Measurements from ENCODE around the gene SYNDIG1.

Gene SYNDIG1

DNA sequence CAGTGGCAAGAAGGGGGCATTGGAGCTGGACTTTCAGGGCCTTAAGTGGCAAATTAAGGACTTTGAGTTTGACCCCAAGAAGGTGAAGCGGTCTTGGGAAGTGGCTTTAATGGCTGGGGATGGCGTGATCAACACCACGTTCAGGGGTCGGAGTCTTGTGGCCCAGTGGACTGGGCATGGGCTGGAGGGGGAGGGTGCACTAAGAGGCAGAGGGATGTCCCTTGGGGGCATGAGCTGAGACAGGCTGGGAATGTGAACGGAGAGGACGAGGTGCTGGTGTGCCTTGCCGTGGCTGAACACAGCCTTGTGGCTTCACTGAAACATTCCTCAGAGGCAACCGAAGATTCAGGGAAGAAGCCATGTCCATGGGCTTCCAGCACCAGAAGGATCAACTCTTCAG, 227.0 kb downstream of the SYNDIG1 start:
- Histone ChIP-seq H3K36me3 (no peaks in the 10 kb centered on the region), H3K27ac (no peak overlapping the region), H3K9me3 (no peaks in the 10 kb centered on the region), H3K4me2 (no peak overlapping the region), H4K20me1 (no peaks in the 10 kb centered on the region), H3K4me1 (peaks cover 32% of the 10 kb centered on the region), H3K4me3 (no peak overlapping the region), H3K27me3 (no peaks in the 10 kb centered on the region), H3K9ac (no peak overlapping the region)
- TF ChIP-seq Cebpa-rat (IDR thresholded peaks at IDR 0.05) = no peak

DNA sequence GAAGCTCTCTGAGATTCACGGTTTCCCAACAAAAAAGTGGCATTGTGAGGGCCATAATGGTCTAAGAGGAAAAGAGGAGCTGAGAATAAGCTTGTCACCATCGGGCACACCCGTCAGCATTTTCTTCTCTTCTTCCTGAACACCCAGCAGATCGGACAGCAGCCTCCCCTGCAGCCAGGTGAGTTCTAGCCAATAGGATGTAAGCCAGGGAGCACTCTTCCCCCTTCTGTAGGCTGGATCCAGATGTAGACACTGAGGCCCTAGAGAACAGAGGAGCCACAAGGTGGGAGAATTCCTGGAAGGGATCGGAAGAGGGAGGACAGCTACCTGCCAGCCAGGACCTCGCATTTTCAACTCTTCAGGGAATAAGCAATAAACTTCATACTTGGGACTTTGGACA, 228.0 kb downstream of the SYNDIG1 start:
- no peak for TF ChIP-seq Cebpa-rat (IDR thresholded peaks at IDR 0.05)
- Histone ChIP-seq H3K27me3 (no peaks in the 10 kb centered on the region), H3K4me1 (peaks cover 32% of the 10 kb centered on the region), H4K20me1 (no peaks in the 10 kb centered on the region), H3K27ac (peak overlapping the region; percentile 59), H3K4me2 (peak overlapping the region; percentile 73), H3K4me3 (no peak overlapping the region), H3K36me3 (no peaks in the 10 kb centered on the region), H3K9me3 (no peaks in the 10 kb centered on the region), H3K9ac (no peak overlapping the region)

DNA sequence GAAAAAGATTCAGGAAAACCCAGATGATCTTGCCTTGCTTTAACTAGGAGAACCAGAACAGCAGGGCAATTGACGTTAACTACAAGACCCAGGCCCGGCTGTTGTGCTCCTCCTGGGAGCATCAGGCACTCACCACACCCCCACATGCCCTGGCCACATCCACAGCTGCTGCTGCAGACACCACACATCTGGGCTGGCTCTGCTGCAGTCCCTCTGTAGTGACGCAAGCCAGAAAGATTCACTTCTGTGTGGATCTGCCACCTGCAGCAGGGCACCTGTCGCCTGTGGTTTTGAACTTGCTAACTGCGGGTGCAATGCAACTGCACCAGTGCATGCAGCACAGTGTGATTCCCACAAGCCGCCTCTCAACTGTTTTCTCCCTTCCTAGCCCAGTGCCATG, 228.8 kb downstream of the SYNDIG1 start:
- Histone ChIP-seq H4K20me1 (no peaks in the 10 kb centered on the region), H3K9me3 (no peaks in the 10 kb centered on the region), H3K4me2 (peak overlapping the region; percentile 73), H3K4me3 (no peak overlapping the region), H3K4me1 (peaks cover 32% of the 10 kb centered on the region), H3K9ac (no peak overlapping the region), H3K27me3 (no peaks in the 10 kb centered on the region), H3K27ac (peak overlapping the region; percentile 59), H3K36me3 (no peaks in the 10 kb centered on the region)
- TF ChIP-seq Cebpa-rat (IDR thresholded peaks at IDR 0.05) = peak; percentile 59; the same call in 1 of the 2 replicates

DNA sequence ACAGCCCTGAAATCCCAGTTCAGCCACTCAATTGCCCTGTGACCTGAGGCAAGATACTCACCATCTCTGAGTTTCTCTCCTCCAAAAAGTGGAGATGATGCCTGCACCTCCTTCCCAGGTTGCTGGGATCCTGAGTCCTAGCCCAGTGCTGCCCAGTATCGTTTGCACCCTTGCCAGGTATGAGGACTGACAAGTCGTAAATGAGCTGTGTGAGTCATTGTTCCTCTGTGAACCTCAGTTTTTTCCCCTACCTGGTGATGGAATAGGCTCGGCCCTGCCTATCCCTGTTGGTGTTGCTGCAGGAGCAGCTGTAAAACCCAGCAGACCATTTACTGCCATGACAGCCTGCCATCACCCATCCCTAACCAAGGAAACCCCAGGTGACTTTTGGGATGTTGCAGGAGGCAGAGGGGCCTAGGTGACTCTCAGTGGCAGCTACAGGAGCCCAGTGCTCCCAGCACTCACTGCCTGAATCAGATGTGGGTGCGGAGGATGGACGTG, 229.3 kb downstream of the SYNDIG1 start:
- Histone ChIP-seq H3K4me2 (peak overlapping the region; percentile 73), H3K36me3 (no peaks in the 10 kb centered on the region), H3K27ac (peak overlapping the region; percentile 59), H3K9me3 (no peaks in the 10 kb centered on the region), H3K4me3 (no peak overlapping the region), H3K4me1 (peaks cover 32% of the 10 kb centered on the region), H4K20me1 (no peaks in the 10 kb centered on the region), H3K27me3 (no peaks in the 10 kb centered on the region), H3K9ac (no peak overlapping the region)
- no peak for TF ChIP-seq Cebpa-rat (IDR thresholded peaks at IDR 0.05)

DNA sequence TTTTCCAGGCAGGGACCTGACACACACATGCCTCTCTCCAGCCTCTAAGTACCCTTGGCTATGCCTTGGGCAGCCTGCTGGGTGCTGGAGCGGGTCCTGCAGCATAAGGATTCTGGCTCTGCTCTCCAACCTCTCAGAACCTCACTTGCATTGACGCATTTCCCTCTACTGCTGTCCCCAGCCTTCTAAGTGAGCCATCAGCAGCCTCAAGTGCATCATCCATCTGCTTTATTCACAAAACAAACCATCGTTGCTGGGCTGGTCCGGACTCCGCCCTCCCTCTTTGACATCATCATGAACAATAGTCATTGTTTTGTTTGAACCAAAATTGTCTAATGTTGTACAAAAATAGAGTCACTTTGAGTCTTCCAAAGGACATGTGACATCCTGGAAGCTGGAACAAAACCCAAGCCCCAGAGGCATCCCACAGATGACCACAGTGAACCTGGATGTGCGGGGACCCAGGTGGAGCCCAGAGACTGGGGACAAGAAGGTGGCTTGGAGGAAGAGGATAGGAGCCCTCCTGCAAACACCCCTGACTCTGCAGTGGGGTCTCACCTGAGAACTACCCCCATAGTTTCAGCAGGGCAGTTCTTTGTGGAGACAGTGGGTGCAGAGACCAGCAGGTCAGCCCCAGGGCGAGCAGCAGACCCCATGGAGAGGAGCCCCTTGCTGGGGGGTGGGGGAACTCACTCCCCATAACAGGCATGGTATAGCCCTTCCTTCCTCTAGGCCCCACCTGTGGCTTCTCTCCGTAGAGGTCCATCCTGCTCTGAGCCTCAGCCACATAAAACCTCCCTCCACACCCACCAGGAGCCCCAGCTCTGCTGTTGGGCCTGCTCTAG, 230.1 kb downstream of the SYNDIG1 start:
- Histone ChIP-seq H3K4me2 (peak overlapping the region; percentile 73), H3K9me3 (no peaks in the 10 kb centered on the region), H3K9ac (no peak overlapping the region), H3K27ac (peak overlapping the region; percentile 49), H3K27me3 (no peaks in the 10 kb centered on the region), H3K4me1 (peaks cover 32% of the 10 kb centered on the region), H3K36me3 (no peaks in the 10 kb centered on the region), H3K4me3 (no peak overlapping the region), H4K20me1 (no peaks in the 10 kb centered on the region)
- TF ChIP-seq Cebpa-rat (IDR thresholded peaks at IDR 0.05) = no peak

DNA sequence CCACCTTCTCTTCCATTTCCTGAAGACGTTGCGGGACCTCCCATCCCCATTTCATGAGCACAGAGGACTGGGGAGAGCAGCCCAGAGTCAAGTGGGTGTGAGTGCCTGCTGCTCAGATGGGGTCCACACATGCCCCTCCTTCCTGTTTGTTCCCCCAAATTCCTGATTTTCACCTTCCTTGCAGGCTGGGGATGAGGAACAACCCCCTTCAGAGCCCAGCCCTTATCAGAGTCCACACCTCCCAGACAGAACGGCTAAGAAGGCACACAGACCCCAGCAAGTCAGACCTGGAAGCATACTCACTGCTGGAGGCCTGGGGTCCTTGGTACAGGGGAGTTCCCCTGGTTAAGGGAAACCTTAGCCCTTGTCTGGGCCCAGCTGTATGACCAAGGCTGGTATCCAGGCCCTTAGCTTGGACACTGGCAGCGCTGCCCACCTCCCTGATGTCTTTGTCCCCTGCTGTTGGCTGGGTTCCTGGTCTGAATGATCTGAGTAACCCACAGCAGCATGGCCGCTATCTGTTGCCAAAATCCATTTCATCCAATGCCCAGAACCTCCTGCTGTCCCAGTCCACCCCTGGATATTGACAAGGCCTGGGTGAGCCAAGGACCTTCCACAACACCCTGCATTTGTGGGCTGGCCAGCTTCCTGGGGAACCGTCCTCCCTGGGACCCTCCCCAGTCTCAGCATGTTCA, 230.9 kb downstream of the SYNDIG1 start:
- no peaks in the 10 kb centered on the region for H4K20me1 ChIP-seq

DNA sequence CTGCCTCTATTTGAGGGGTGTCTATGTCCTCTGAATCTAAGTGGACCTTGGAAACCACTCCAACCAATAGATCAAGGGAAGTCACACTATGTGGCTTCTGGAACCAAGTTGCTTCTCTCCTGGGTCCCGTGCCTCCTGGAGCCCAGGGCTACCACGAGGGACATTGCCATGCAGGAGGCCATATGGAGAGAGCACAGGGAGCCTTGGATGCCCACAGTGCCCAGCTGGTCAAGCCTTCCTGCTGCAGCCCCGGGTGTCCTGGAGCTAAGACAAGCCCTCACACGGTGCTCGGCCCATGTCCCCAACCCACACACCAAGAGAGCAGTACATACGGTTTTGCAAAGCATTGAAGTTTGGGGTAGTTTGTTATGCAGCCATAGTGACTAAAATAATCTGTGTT, 231.6 kb downstream of the SYNDIG1 start:
- no peak overlapping the region for H3K9ac ChIP-seq
- H3K4me2 ChIP-seq = no peak overlapping the region
- H3K27ac ChIP-seq = no peak overlapping the region; the same call in 1 of the 2 replicates
- H4K20me1 ChIP-seq = no peaks in the 10 kb centered on the region
- TF ChIP-seq Cebpa-rat (IDR thresholded peaks at IDR 0.05) = no peak
- H3K4me3 ChIP-seq = no peak overlapping the region
- H3K36me3 ChIP-seq = no peaks in the 10 kb centered on the region
- H3K27me3 ChIP-seq = no peaks in the 10 kb centered on the region
- no peaks in the 10 kb centered on the region for H3K9me3 ChIP-seq
- H3K4me1 ChIP-seq = peaks cover 32% of the 10 kb centered on the region

More for the DNA sequence above, 230.9 kb downstream of the SYNDIG1 start:
- Histone ChIP-seq H3K4me3 (no peak overlapping the region), H3K4me2 (peak overlapping the region; percentile 21; the same call in 1 of the 2 replicates), H3K27me3 (no peaks in the 10 kb centered on the region), H3K4me1 (peaks cover 32% of the 10 kb centered on the region), H3K36me3 (no peaks in the 10 kb centered on the region), H3K27ac (peak overlapping the region; percentile 49), H3K9me3 (no peaks in the 10 kb centered on the region), H3K9ac (no peak overlapping the region)
- TF ChIP-seq Cebpa-rat (IDR thresholded peaks at IDR 0.05) = no peak

DNA sequence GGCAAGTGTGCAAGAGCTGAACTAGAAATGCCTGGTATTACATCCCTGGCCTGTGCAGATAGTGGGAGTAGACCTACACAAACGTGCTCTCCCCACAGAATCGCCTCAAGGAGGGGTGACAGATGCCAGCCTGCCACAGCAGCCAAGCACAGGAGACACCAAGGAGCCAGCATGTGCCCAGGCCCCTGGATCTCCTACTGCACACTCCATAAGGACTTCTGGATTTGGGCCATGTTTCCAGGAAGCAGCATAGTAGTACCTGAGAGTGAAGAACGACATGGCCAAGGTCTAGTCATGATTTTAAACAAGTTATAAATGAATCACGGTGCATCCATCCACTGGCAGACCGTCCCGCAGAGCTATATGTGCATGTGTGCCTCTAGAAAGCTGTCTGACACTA, 232.2 kb downstream of the SYNDIG1 start:
- Histone ChIP-seq H3K9me3 (no peaks in the 10 kb centered on the region), H3K36me3 (no peaks in the 10 kb centered on the region), H3K27ac (no peak overlapping the region), H3K4me3 (no peak overlapping the region), H3K9ac (no peak overlapping the region), H3K27me3 (no peaks in the 10 kb centered on the region), H4K20me1 (no peaks in the 10 kb centered on the region), H3K4me2 (no peak overlapping the region), H3K4me1 (peaks cover 32% of the 10 kb centered on the region)
- TF ChIP-seq Cebpa-rat (IDR thresholded peaks at IDR 0.05) = no peak

DNA sequence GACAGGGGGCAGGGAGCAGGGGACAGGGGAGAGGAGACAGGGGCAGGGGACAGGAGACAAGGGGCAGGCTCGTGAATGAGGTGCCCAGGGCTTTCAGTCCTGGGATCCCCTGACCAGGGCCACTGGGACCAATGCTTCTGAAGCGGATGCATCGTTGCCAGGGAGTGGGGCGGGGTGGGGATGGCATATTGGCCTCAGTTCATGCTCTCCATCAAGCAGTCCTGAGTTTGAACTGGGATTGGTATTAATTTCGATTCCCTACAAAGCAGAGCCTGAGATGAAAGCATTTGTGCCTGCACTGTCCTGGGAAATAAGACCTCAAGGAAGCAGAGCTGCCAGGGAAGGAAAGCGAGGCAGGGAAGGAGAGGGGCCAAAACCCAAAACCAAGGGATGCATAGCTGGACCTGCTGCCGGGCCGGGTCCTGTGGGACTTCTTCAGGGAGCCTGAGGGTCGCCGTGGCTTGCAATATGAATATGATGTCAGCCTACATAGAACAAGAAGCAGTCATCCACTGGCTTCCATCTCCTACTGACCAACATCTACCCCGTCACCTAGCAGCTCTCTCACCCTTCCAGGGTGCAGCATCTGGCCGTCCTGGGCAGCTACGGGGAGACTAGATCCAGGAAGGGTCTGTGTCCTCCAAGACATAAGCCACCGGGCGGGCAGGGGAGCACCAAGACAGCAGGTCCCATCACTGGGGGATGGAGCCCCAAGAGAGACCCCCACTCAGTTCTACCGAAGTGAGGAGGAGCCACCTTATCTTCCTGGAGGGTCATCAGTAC, 233.3 kb downstream of the SYNDIG1 start:
- no peak overlapping the region for H3K4me2 ChIP-seq
- H3K36me3 ChIP-seq = no peaks in the 10 kb centered on the region
- H3K9ac ChIP-seq = no peak overlapping the region
- TF ChIP-seq Cebpa-rat (IDR thresholded peaks at IDR 0.05) = no peak
- no peaks in the 10 kb centered on the region for H4K20me1 ChIP-seq
- H3K4me1 ChIP-seq = peaks cover 26% of the 10 kb centered on the region
- H3K27me3 ChIP-seq = no peaks in the 10 kb centered on the region
- H3K27ac ChIP-seq = no peak overlapping the region
- H3K4me3 ChIP-seq = no peak overlapping the region
- no peaks in the 10 kb centered on the region for H3K9me3 ChIP-seq
